Inflammatory macrophage treated with lipopolysaccharide for 4 hours (primary cell): Measurements from ENCODE around the gene NLE1.
"Not testable (repeated sequence)": the region's sequence is repeated elsewhere in the genome, so short reads cannot be mapped to it uniquely, and the experiment has no call there.

Experiments
- DNase-seq: peaks from one replicate; pipeline ENCODE4 v3.0.0-alpha.2; 2020

Gene NLE1

GRCh38 chr17:35127751-35128514 lies 14.2 kb downstream of the NLE1 start:
- DNase-seq: no peak

GRCh38 chr17:35121315-35121714 lies 20.8 kb downstream of the NLE1 start, which contains the start of gene FNDC8:
Gene FNDC8, plus strand, starts transcription at chr17:35121615. Its CDS starts 79 bp downstream, at chr17:35121694.
- DNase-seq: no peak

- peak; percentile 68 for DNase-seq
Measured at GRCh38 chr17:35119370-35120165, 22.5 kb downstream of the NLE1 start, which contains the start of gene RAD51D. Gene RAD51D, minus strand, starts transcription at chr17:35119860. Its CDS starts 247 bp downstream, at chr17:35119613.

GRCh38 chr17:35117984-35118383 lies 24.1 kb downstream of the NLE1 start:
- DNase-seq: peak; percentile 32

GRCh38 chr17:35116845-35117244 lies 25.3 kb downstream of the NLE1 start:
- DNase-seq: no peak

- DNase-seq: not testable (repeated sequence)
Measured at GRCh38 chr17:35110791-35111190, 31.3 kb downstream of the NLE1 start.

GRCh38 chr17:35104844-35105450 lies 37.2 kb downstream of the NLE1 start:
- DNase-seq: no peak

GRCh38 chr17:35103271-35103670 lies 38.8 kb downstream of the NLE1 start:
- no peak for DNase-seq

GRCh38 chr17:35101725-35102124 lies 40.4 kb downstream of the NLE1 start:
- no peak for DNase-seq

GRCh38 chr17:35101036-35101435 lies 41.1 kb downstream of the NLE1 start:
- DNase-seq: no peak

GRCh38 chr17:35099908-35100307 lies 42.2 kb downstream of the NLE1 start:
- DNase-seq: no peak

GRCh38 chr17:35097776-35098175 lies 44.3 kb downstream of the NLE1 start:
- DNase-seq: no peak

GRCh38 chr17:35095741-35096140 lies 46.4 kb downstream of the NLE1 start:
- DNase-seq: no peak

GRCh38 chr17:35094902-35095301 lies 47.2 kb downstream of the NLE1 start:
- DNase-seq: peak; percentile 74

GRCh38 chr17:35090707-35091106 lies 51.4 kb downstream of the NLE1 start:
- DNase-seq: not testable (repeated sequence)

- peak; percentile 65 for DNase-seq
Measured at GRCh38 chr17:35089586-35090296, 52.4 kb downstream of the NLE1 start.

GRCh38 chr17:35088881-35089585 lies 53.1 kb downstream of the NLE1 start:
- peak; percentile 87 for DNase-seq

GRCh38 chr17:35088356-35088880 lies 53.7 kb downstream of the NLE1 start:
- peak; percentile 66 for DNase-seq

GRCh38 chr17:35087731-35088355 lies 54.3 kb downstream of the NLE1 start:
- peak; percentile 51 for DNase-seq

GRCh38 chr17:35086931-35087573 lies 55.1 kb downstream of the NLE1 start:
- no peak for DNase-seq

GRCh38 chr17:35086164-35086563 lies 55.9 kb downstream of the NLE1 start:
- DNase-seq: no peak
